GM19025 (cell line): Measurements from ENCODE around the gene PDCD10.

ENCODE experiments used
- ATAC-seq: cut with Tn5 transposase; IDR thresholded peaks from one replicate; pipeline ENCODE4 v1.9.1; 2021; ENCODE audit warnings: mild to moderate bottlenecking, low read depth, moderate library complexity; ENCODE audit not compliant: unreplicated experiment

The PDCD10 gene

DNA sequence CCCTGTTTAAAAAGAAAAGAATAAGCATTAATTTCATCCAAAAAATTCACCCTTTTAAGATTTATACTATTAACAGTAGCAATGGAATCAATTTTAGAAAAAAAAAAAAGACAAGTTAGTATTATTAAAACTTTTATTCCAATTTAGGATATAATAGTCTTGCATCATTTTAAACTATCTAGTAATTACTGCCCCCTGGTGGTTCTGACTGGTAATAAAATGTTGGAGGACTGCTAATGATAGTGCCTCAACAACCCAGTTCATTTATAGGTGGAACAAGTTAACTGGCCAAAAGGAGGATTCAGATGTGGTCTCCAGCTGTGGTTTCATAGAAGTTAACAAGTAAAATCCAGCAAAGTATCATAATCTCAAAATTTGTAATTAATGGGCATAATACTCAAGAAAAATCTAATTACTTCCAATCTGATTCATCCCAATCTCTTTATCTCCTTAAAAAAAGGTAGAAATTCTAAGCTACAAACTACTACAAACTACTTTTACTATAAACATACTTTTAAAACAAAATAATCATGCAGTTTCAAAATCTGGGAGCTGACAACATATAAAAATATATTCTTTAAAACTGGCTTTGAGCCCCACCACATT, 50.2 kb downstream of the PDCD10 start:
- ATAC-seq: no peak

DNA sequence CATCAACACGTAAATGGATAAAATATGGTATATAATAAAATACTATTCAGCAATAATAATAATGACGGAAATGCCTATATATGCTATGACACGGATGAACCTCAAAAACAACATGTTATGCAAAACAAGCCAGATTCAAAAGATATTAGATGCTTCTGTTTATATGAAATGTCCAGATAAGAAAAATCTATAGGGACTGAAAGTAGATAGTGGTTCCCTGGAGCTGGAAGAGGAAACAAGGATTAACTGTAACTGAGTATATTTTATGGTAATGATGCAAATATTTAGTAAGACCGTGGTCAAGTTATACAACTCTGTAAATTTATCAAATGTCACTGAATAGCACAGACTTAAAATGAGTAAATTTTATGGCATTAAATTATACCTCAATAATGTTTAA, 55.2 kb downstream of the PDCD10 start:
- ATAC-seq: no peak

DNA sequence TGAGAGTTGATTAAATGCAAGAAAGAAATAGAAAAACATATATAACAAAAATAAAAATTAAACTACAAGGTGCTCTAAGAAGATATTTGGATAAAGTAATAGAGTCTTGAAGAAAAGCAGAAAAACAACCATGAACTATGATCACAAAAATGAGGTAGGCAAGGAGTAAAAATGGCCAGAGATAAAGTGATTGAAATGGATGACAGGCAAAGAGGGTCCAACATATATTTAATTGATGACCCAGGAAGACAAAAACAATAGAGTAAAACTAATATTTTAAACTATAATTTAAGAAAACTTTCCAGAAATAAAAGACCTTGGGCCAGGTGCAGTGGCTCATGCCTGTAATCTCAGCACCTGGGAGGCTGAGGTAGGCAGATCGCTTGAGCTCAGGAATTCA, 58.8 kb downstream of the PDCD10 start:
- no peak for ATAC-seq

DNA sequence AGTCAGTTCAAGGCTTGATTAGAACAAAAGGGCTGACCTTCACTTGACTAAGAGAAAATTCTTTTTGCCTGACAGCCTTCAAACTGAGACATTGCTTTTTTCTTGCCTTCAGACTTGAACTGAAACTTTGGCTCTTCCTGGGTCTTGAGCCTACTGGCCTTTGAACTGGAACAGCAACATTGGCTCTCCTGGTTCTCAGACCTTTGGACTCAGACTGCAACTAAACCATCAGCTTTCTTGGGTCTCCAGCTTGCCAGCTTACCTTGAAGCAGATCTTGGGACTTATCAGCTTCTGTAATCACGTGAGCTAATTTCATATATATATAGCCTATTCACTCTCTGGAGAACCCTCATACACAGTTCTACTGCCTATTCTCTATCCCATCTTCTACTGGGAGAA, 61.5 kb downstream of the PDCD10 start:
- ATAC-seq: no peak

DNA sequence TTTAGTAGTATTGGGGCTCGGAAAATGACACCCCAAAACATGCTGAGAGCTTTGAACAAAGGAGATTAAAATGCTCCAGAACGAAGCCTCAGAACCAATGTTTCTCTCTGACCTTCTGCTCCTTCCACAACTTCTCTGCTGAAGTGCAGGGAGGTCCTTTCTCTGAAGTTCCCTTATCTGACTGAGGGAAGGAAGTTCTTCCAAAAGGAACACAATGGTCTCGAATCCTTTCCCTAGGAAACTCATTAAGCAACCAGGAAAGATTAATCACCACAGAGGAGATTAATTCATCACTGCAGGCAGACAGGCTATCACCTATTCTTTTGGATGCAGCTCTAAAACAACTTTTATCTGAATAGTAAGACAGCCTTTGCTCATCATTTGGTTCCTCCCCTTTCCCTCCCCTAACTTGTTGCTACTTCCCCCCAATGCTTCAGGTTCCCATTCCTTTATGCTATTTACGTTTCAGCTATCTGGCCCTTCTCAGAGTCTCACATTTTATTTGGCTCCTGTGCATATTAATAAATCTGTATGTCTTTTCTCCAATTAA, 62.7 kb downstream of the PDCD10 start:
- ATAC-seq: no peak

GRCh38 chr3:167669699-167670098, 65.0 kb downstream of the PDCD10 start:
- ATAC-seq: no peak

GRCh38 chr3:167668651-167669050, 66.0 kb downstream of the PDCD10 start:
- no peak for ATAC-seq

GRCh38 chr3:167666563-167666962, 68.1 kb downstream of the PDCD10 start:
- ATAC-seq: no peak

GRCh38 chr3:167662919-167663400, 71.7 kb downstream of the PDCD10 start:
- ATAC-seq: no peak

- no peak for ATAC-seq
Observed at GRCh38 chr3:167657684-167658225, 76.9 kb downstream of the PDCD10 start.

GRCh38 chr3:167656821-167657220, 77.9 kb downstream of the PDCD10 start:
- no peak for ATAC-seq

GRCh38 chr3:167653760-167654159, 80.9 kb downstream of the PDCD10 start, which contains the start of gene WDR49:
Gene WDR49, minus strand, starts transcription at chr3:167653942. Its CDS starts 517 bp downstream, at chr3:167653425.
- ATAC-seq: no peak

- ATAC-seq: no peak
Observed at GRCh38 chr3:167653155-167653554, 81.5 kb downstream of the PDCD10 start.

- no peak for ATAC-seq
Observed at GRCh38 chr3:167651826-167652225, 82.9 kb downstream of the PDCD10 start.

- no peak for ATAC-seq
Observed at GRCh38 chr3:167650459-167650858, 84.2 kb downstream of the PDCD10 start.

DNA sequence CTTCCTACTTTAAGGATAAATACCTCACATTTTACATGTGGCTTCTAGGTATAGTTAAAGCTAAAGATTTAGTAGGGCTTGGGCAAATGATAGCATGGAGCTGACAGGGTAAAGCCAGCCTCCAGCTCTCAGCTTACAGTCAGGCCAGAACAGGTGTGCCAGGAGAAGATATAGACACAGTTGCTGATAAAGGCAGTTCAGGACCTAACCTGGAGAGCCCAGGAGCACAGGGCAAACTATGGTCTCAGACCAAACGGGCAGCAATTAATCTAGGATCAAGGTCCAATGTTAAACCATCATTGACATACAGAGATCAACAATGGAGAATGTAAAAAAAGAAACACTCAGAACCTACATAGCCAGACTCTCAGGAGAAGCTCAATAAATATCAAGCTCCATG, 84.9 kb downstream of the PDCD10 start:
- ATAC-seq: no peak

GRCh38 chr3:167644611-167645010, 90.1 kb downstream of the PDCD10 start:
- no peak for ATAC-seq
